H1 (cell line): ENCODE results near the gene PPP1CC. TPM values are rescaled to one million over a fixed set of nuclear protein-coding genes. Genes with fewer than 3 reads are reported as not detected.
A peak's percentile ranks its signal among the peaks of the same experiment; 100 is the strongest.

Experiments
- CTCF ChIA-PET: fragments of 300-600 bp; sonication (Branson Sonifier 250); formaldehyde crosslinking; loops from one replicate; lab custom pipeline; 2021; ENCODE audit not compliant: partially characterized antibody; lab: Charles Lee
- POLR2A ChIA-PET: fragments of 300-600 bp; sonication (Branson Sonifier 250); formaldehyde crosslinking; loops from one replicate; lab custom pipeline; 2021; ENCODE audit warnings: inconsistent platforms; ENCODE audit not compliant: partially characterized antibody; lab: Charles Lee
- DNase-seq, 2 experiments: peaks; one replicate each; pipeline versions ENCODE4 v3.0.0 to v3.0.0-alpha.2; 2010 to 2022; ENCODE audit warnings: low spot score in 2 of 2, low read depth in 1 of 2, mixed read lengths in 1 of 2
- FAIRE-seq: peaks from 2 replicates; lab custom pipeline; 2011; peaks lifted over from hg19 to GRCh38; lab: Jason Lieb, UNC
- H2AFZ ChIP-seq: 2 replicates; pipeline ENCODE4 v1.8.1; 2012; ENCODE audit warnings: low read length, inconsistent platforms
- H2AK5ac ChIP-seq: 2 replicates; pipeline ENCODE4 v1.6.1; 2013; ENCODE audit warnings: low read depth, low read length
- H2BK120ac ChIP-seq: replicated peaks from 2 replicates; pipeline ENCODE3; 2013; ENCODE audit warnings: low read depth, low read length, inconsistent platforms
- H2BK12ac ChIP-seq: 2 replicates; pipeline ENCODE4 v1.6.1; 2013; ENCODE audit warnings: low read depth, low read length
- H2BK15ac ChIP-seq: 2 replicates; pipeline ENCODE4 v1.6.1; 2013; ENCODE audit warnings: low read length
- H2BK20ac ChIP-seq: 2 replicates; pipeline ENCODE4 v1.6.1; 2013; ENCODE audit warnings: low read length
- H2BK5ac ChIP-seq: 2 replicates; pipeline ENCODE4 v1.6.1; 2013; ENCODE audit warnings: low read depth, low read length
- H3K14ac ChIP-seq: 2 replicates; pipeline ENCODE4 v1.6.1; 2013; ENCODE audit warnings: inconsistent platforms; ENCODE audit not compliant: insufficient read length
- H3K18ac ChIP-seq: 2 replicates; pipeline ENCODE4 v1.6.1; 2013; ENCODE audit warnings: low read length; ENCODE audit errors: extremely low read depth
- H3K23ac ChIP-seq: 2 replicates; pipeline ENCODE4 v1.6.1; 2013; ENCODE audit warnings: inconsistent platforms; ENCODE audit not compliant: insufficient read length
- H3K23me2 ChIP-seq: 2 replicates; pipeline ENCODE4 v1.6.1; 2013; ENCODE audit warnings: low read depth, low read length
- H3K27ac ChIP-seq: 2 replicates; pipeline ENCODE4 v1.6.1; 2011; ENCODE audit warnings: low read depth, low read length, inconsistent platforms
- H3K27me3 ChIP-seq, 4 experiments: replicated peaks in 1 of 4; 1 replicate in 1 of 4; 2 replicates in 3 of 4; pipeline versions ENCODE4 v1.6.1 to v1.8.1; 2011 to 2013; ENCODE audit warnings: low read length in 3 of 4, mild to moderate bottlenecking in 3 of 4, inconsistent platforms in 2 of 4, mixed read lengths in 2 of 4, moderate library complexity in 1 of 4; ENCODE audit not compliant: control insufficient read depth in 3 of 4, insufficient read depth in 3 of 4; ENCODE audit errors: extremely low read depth in 1 of 4
- H3K36me3 ChIP-seq, 4 experiments: 2 replicates each; pipeline versions ENCODE4 v1.6.1 to v1.8.1; 2011 to 2013; ENCODE audit warnings: mild to moderate bottlenecking in 4 of 4, low read length in 3 of 4, moderate library complexity in 2 of 4, control low read depth in 1 of 4, inconsistent platforms in 1 of 4; ENCODE audit not compliant: insufficient read depth in 4 of 4, control insufficient read depth in 2 of 4
- H3K4ac ChIP-seq: replicated peaks from 2 replicates; pipeline ENCODE3; 2013; ENCODE audit warnings: low read length, low read depth, mixed read lengths, inconsistent platforms; ENCODE audit not compliant: insufficient read length
- H3K4me1 ChIP-seq, 4 experiments: replicated peaks in 1 of 4; 1 replicate in 1 of 4; 2 replicates in 3 of 4; pipeline versions ENCODE4 v1.6.1 to v1.8.1; 2011 to 2013; ENCODE audit warnings: low read length in 3 of 4, inconsistent platforms in 2 of 4, mixed read lengths in 1 of 4; ENCODE audit not compliant: insufficient read depth in 4 of 4, control insufficient read depth in 3 of 4
- H3K4me2 ChIP-seq, 2 experiments: 2 replicates each; pipeline versions ENCODE4 v1.6.1 to v1.8.1; 2011 to 2013; ENCODE audit warnings: low read depth in 2 of 2, low read length in 2 of 2, control low read depth in 1 of 2, inconsistent platforms in 1 of 2, mild to moderate bottlenecking in 1 of 2; ENCODE audit not compliant: insufficient read depth in 1 of 2
- H3K4me3 ChIP-seq, 4 experiments: fragments of 200-600, 300-600 bp in 1 of 4; sonication (generic), shearing (Covaris generic), sonication (Bioruptor Twin) in 1 of 4; 2 replicates each; pipeline versions ENCODE4 v1.5.1 to v1.8.1; 2011 to 2016; ENCODE audit warnings: low read length in 4 of 4, low read depth in 3 of 4, control low read depth in 2 of 4, inconsistent platforms in 2 of 4, mild to moderate bottlenecking in 2 of 4, mixed read lengths in 1 of 4, moderate library complexity in 1 of 4; ENCODE audit not compliant: insufficient read depth in 2 of 4; ENCODE audit errors: extremely low read depth in 1 of 4
- H3K56ac ChIP-seq: replicated peaks from 2 replicates; pipeline ENCODE3; 2013; ENCODE audit warnings: low read depth, mild to moderate bottlenecking, mixed read lengths, low read length, inconsistent platforms; ENCODE audit not compliant: insufficient read length
- H3K79me1 ChIP-seq: 2 replicates; pipeline ENCODE4 v1.6.1; 2013; ENCODE audit warnings: low read depth, low read length, control low read depth
- H3K79me2 ChIP-seq, 2 experiments: 2 replicates each; pipeline versions ENCODE4 v1.6.1 to v1.8.1; 2012 to 2013; ENCODE audit warnings: low read length in 2 of 2, mild to moderate bottlenecking in 2 of 2, inconsistent platforms in 1 of 2; ENCODE audit not compliant: insufficient read depth in 2 of 2, control insufficient read depth in 1 of 2
- H3K9ac ChIP-seq, 4 experiments: replicated peaks in 1 of 4; 1 replicate in 1 of 4; 2 replicates in 3 of 4; pipeline versions ENCODE4 v1.6.1 to v1.8.1; 2011 to 2013; ENCODE audit warnings: low read depth in 3 of 4, low read length in 3 of 4, control low read depth in 2 of 4, mild to moderate bottlenecking in 2 of 4, moderate library complexity in 2 of 4, inconsistent platforms in 1 of 4; ENCODE audit errors: extremely low read depth in 1 of 4
- H3K9me3 ChIP-seq, 2 experiments: 2 replicates each; pipeline versions ENCODE4 v1.6.1 to v1.8.1; 2012 to 2013; ENCODE audit warnings: mild to moderate bottlenecking in 2 of 2, moderate library complexity in 2 of 2, control low read depth in 1 of 2, inconsistent platforms in 1 of 2, low read depth in 1 of 2, low read length in 1 of 2, mixed read lengths in 1 of 2; ENCODE audit not compliant: insufficient read depth in 2 of 2
- H4K20me1 ChIP-seq, 2 experiments: replicated peaks in 1 of 2; 2 replicates each; pipeline versions ENCODE3 to v1.8.1; 2011 to 2013; ENCODE audit warnings: inconsistent platforms in 2 of 2, low read length in 2 of 2, mild to moderate bottlenecking in 1 of 2; ENCODE audit not compliant: insufficient read depth in 2 of 2, control insufficient read depth in 1 of 2
- H4K5ac ChIP-seq: 2 replicates; pipeline ENCODE4 v1.6.1; 2013; ENCODE audit warnings: low read length, low read depth, mixed read lengths, inconsistent platforms; ENCODE audit not compliant: insufficient read length
- H4K8ac ChIP-seq: 2 replicates; pipeline ENCODE4 v1.8.0; 2013; ENCODE audit warnings: mild to moderate bottlenecking, moderate library complexity, low read length, inconsistent platforms; ENCODE audit not compliant: insufficient read depth; ENCODE audit errors: extremely low read depth
- H4K91ac ChIP-seq: replicated peaks from 2 replicates; pipeline ENCODE3; 2013; ENCODE audit warnings: low read length, mixed read lengths, inconsistent platforms; ENCODE audit not compliant: insufficient read length
- BRCA1 ChIP-seq: IDR thresholded peaks from 2 replicates; pipeline ENCODE4 v1.6.1; 2012; ENCODE audit warnings: low read depth, low read length, improper control_type of control experiment
- CBX5 ChIP-seq: fragments of 300-800, 300-1000 bp; sonication (generic); IDR thresholded peaks from 2 replicates; pipeline ENCODE4 v1.7.1; 2016; ENCODE audit warnings: antibody characterized with exemption, low read length, low read depth
- EZH2 ChIP-seq: fragments of 200-600 bp; sonication (generic); IDR thresholded peaks from 2 replicates; pipeline ENCODE4 v1.7.1; 2012; ENCODE audit warnings: low read depth, mild to moderate bottlenecking, moderate library complexity, low read length, inconsistent platforms; ENCODE audit not compliant: severe bottlenecking
- MAFK ChIP-seq: IDR thresholded peaks from 2 replicates; pipeline ENCODE4 v1.6.1; 2012; ENCODE audit warnings: low read depth, mild to moderate bottlenecking, improper control_type of control experiment, low read length
- NRF1 ChIP-seq: IDR thresholded peaks from 2 replicates; pipeline ENCODE4 v1.6.1; 2011; ENCODE audit warnings: mild to moderate bottlenecking, low read depth, low read length, improper control_type of control experiment
- POLR2A ChIP-seq, 2 experiments: IDR thresholded peaks; 1 replicate in 1 of 2; 2 replicates in 1 of 2; pipeline ENCODE4 v1.6.1; 2011; ENCODE audit warnings: low read depth in 2 of 2, low read length in 2 of 2, mild to moderate bottlenecking in 2 of 2; ENCODE audit errors: control extremely low read depth in 1 of 2
- SIN3A ChIP-seq, 2 experiments: IDR thresholded peaks in 1 of 2; conservative IDR thresholded peaks in 1 of 2; 2 replicates each; pipeline ENCODE4 v1.6.1; 2011 to 2012; ENCODE audit warnings: low read length in 2 of 2, improper control_type of control experiment in 1 of 2, low read depth in 1 of 2, mild to moderate bottlenecking in 1 of 2
- SIX5 ChIP-seq: IDR thresholded peaks from 2 replicates; pipeline ENCODE4 v1.6.1; 2011; ENCODE audit warnings: mild to moderate bottlenecking, low read depth, low read length
- SP1 ChIP-seq: IDR thresholded peaks from 2 replicates; pipeline ENCODE4 v1.6.1; 2011; ENCODE audit warnings: low read depth, low read length
- TBP ChIP-seq: IDR thresholded peaks from 2 replicates; pipeline ENCODE4 v1.6.1; 2011; ENCODE audit warnings: low read depth, low read length, improper control_type of control experiment
- TEAD4 ChIP-seq: IDR thresholded peaks from 2 replicates; pipeline ENCODE4 v1.6.1; 2012; ENCODE audit warnings: low read depth, low read length, inconsistent platforms, mixed read lengths
- USF2 ChIP-seq: IDR thresholded peaks from 2 replicates; pipeline ENCODE4 v1.6.1; 2011; ENCODE audit warnings: low read length, improper control_type of control experiment
- WGBS, 2 experiments: shearing (Covaris generic) in 1 of 2; methylation state at CpG; one replicate each; pipeline versions ENCODE4 v1.1.6 to v1.1.7; 2013 to 2015; ENCODE audit warnings: low lambda C conversion rate in 2 of 2, mixed read lengths in 2 of 2, inconsistent platforms in 1 of 2, low coverage in 1 of 2, missing lambda C conversion rate in 1 of 2; ENCODE audit not compliant: insufficient replicate concordance in 2 of 2, insufficient coverage in 1 of 2, insufficient read length in 1 of 2; ENCODE audit errors: extremely low coverage in 1 of 2, missing lambda C conversion rate in 1 of 2; 5-methylcytosine and 5-hydroxymethylcytosine counted together
- polyA plus RNA-seq, 7 experiments: library from polyadenylated mRNA; depleted of rRNA in 3 of 7; stranded (reverse) in 5 of 7; unstranded in 2 of 7; fragments of >200 nt in 5 of 7; fragments of 200-250 nt in 2 of 7; gene quantifications; 1 replicate in 5 of 7; 2 replicates in 1 of 7; 4 replicates in 1 of 7; pipeline versions ENCODE4 v1.2.1 to v1.2.3, GENCODE V29; 2011 to 2013; ENCODE audit warnings: missing spikeins in 2 of 7, mixed read lengths in 2 of 7
- total RNA-seq: library from RNA; stranded (reverse); fragmentation: NEBNext Ultra II Directional; extraction: Animal tissue kit (Norgen Biotek cat#: 25700); gene quantifications from 2 replicates; pipeline ENCODE4 v1.2.1, GENCODE V29; 2021

Gene PPP1CC
- total and polyA plus RNA-seq, 2 of the 8 experiments (the other 6 are each of a cell fraction or from before 2014, with no cell fraction given): 193 to 350 TPM

- no peak overlapping the region for H3K14ac ChIP-seq
- no peak overlapping the region for H4K5ac ChIP-seq
- H3K36me3 ChIP-seq: peaks cover 0 to 8% (median 2%) of the 10 kb centered on the region in 4 experiments; a peak in 2 of 8 replicates
- no peak overlapping the region for H3K18ac ChIP-seq
- peaks cover 2 to 11% (median 8%) of the 10 kb centered on the region in 4 experiments; a peak in 5 of 7 replicates for H3K4me1 ChIP-seq
- WGBS, 2 experiments: 6% methylated on average over 14 of the region's 14 CpGs; no CpG with 5 or more reads in 1 of the 2 experiments
- H3K79me1 ChIP-seq: no peaks in the 10 kb centered on the region
- H3K9me3 ChIP-seq: no peaks in the 10 kb centered on the region
- no peak overlapping the region for H2BK5ac ChIP-seq
- no peak overlapping the region for H2AK5ac ChIP-seq
- no peak overlapping the region for H3K23ac ChIP-seq
- no peak overlapping the region for H2BK12ac ChIP-seq
- H2BK120ac ChIP-seq: no peak overlapping the region
- H4K91ac ChIP-seq: no peak overlapping the region
- no peak overlapping the region for H2BK15ac ChIP-seq
- H3K4me3 ChIP-seq: peak overlapping the region; percentile 83 to 98 (median 88)
- H3K4me2 ChIP-seq: peak overlapping the region; percentile 80 to 93
- peaks cover 55 to 68% of the 10 kb centered on the region in 2 experiments for H3K79me2 ChIP-seq
- peaks cover 23 to 36% of the 10 kb centered on the region in 2 experiments for H4K20me1 ChIP-seq
- ChIA-PET CTCF (interaction anchor here (1.8 kb wide), 1 partner anchor 86 kb away, joined by 5 read pairs; no protein-coding TSS in a partner anchor), POLR2A (interaction anchor here (0.6 to 5.2 kb wide), 11 partner anchors 8 to 196 kb away, joined by 3 to 27 read pairs (median 5); partner anchors contain the start of genes CCDC63 and HVCN1)
- H3K27ac ChIP-seq: no peak overlapping the region
- H2BK20ac ChIP-seq: no peak overlapping the region
- H3K27me3 ChIP-seq: no peaks in the 10 kb centered on the region
- H3K23me2 ChIP-seq: peaks cover 15% of the 10 kb centered on the region
- FAIRE-seq (no peak), DNase-seq (no peak)
- H2AFZ ChIP-seq: no peak overlapping the region
- no peak overlapping the region for H3K4ac ChIP-seq
- no peak overlapping the region for H3K56ac ChIP-seq
- peak overlapping the region; percentile 66 to 95 (median 92) for H3K9ac ChIP-seq
- no peak overlapping the region for H4K8ac ChIP-seq
- TF ChIP-seq SIN3A (conservative IDR thresholded peaks at IDR 0.05 in 1 of 2, IDR thresholded peaks at IDR 0.05 in 1 of 2; ENCODE audit: low read depth in 1 of 2, low read length in 2 of 2): peak; percentile 41 to 47; a peak in 1 of 4 replicates
- no peak for TF ChIP-seq NRF1
- no peak for TF ChIP-seq EZH2
- no peak for TF ChIP-seq USF2
- no peak for TF ChIP-seq TEAD4
- TF ChIP-seq CBX5: no peak
- TF ChIP-seq POLR2A (IDR thresholded peaks at IDR 0.05; ENCODE audit: control extremely low read depth in 1 of 2, low read depth in 2 of 2, low read length in 2 of 2): 0 out of 3 replicates have a peak, but pooled peaks of 1 of the 2 experiments have one; percentile 2
- no peak for TF ChIP-seq SIX5
- no peak for TF ChIP-seq BRCA1
- no peak for TF ChIP-seq SP1
- no peak for TF ChIP-seq TBP
- TF ChIP-seq MAFK: no peak
Measured at GRCh38 chr12:110741341-110742095, 1.2 kb downstream of the PPP1CC start.
